ENCODE data around the gene ADAMTSL3. TPM values are rescaled to one million over a fixed set of nuclear protein-coding genes. Genes with fewer than 3 reads are reported as not detected.

ADAMTSL3 gene
- total and polyA plus RNA-seq, 2 of the 8 experiments (the other 6 are each of a cell fraction or from before 2014, with no cell fraction given): 0.35 to 1.4 TPM

DNA sequence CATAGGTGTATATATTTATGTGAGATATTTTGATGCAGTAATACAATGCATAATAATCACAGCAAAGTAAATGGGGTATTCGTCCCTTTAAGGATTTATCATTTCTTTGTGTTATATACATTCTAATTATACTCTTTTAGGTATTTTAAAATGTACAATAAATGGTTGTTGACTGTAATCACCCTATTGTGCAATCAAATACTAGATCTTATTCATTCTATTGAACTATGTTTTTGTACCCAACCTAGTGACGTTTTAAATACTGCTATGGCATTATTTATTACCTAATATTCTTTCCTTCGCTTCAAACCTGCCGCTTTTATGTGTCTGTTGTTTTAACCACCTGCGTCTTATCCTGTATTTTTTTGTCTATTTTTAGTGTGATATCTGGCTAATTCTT is 132.4 kb downstream of the ADAMTSL3 start (continued):
- no peak for TF ChIP-seq RAD21 (IDR thresholded peaks at IDR 0.05 in 1 of 2, conservative IDR thresholded peaks at IDR 0.05 in 1 of 2; ENCODE audit: low read depth in 2 of 2, low read length in 2 of 2)
- TF ChIP-seq GTF2F1 (IDR thresholded peaks at IDR 0.05; ENCODE audit: borderline replicate concordance, low read depth, low read length): no peak
- TF ChIP-seq, protein P1, sequence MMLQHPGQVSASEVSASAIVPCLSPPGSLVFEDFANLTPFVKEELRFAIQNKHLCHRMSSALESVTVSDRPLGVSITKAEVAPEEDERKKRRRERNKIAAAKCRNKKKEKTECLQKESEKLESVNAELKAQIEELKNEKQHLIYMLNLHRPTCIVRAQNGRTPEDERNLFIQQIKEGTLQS (IDR thresholded peaks at IDR 0.05; ENCODE audit: insufficient read depth, low read depth, low read length): no peak
